ENCODE data around the gene RUFY1.

GRCh38 chr5:179620293-179620692 lies 69.9 kb downstream of the RUFY1 start:
- no peak for TF ChIP-seq CTCF (IDR thresholded peaks at IDR 0.05)
- no peak for TF ChIP-seq POLR2A (IDR thresholded peaks at IDR 0.05)
- TF ChIP-seq EP300 (IDR thresholded peaks at IDR 0.05) = no peak

Data from ovary (tissue), 3 donors.